Fibroblast of villous mesenchyme (primary cell): Measurements from ENCODE around the gene GABARAPL1. TPM values are rescaled to one million over a fixed set of nuclear protein-coding genes. Genes with fewer than 3 reads are reported as not detected.
"Not testable (repeated sequence)": the region's sequence is repeated elsewhere in the genome, so short reads cannot be mapped to it uniquely, and the experiment has no call there.

Source experiments
- DNase-seq: peaks from one replicate; pipeline ENCODE4 v3.0.0-alpha.2; 2010; ENCODE audit warnings: low read depth
- H3K4me3 ChIP-seq: 2 replicates; pipeline ENCODE4 v1.5.1; 2011; ENCODE audit warnings: low read depth, mild to moderate bottlenecking, low read length
- total RNA-seq: library from RNA; depleted of rRNA; stranded (reverse); fragments of >200 nt; gene quantifications from 2 replicates; pipeline ENCODE4 v1.2.3, GENCODE V29; 2012
- TF ChIP-seq, protein P1 (sequence below): IDR thresholded peaks from 2 replicates; pipeline ENCODE4 v1.5.1; 2012; ENCODE audit warnings: low read depth, mild to moderate bottlenecking, low read length; ENCODE audit not compliant: insufficient read depth

GABARAPL1 gene
- total RNA-seq, 1 donor, result 131 TPM

DNA sequence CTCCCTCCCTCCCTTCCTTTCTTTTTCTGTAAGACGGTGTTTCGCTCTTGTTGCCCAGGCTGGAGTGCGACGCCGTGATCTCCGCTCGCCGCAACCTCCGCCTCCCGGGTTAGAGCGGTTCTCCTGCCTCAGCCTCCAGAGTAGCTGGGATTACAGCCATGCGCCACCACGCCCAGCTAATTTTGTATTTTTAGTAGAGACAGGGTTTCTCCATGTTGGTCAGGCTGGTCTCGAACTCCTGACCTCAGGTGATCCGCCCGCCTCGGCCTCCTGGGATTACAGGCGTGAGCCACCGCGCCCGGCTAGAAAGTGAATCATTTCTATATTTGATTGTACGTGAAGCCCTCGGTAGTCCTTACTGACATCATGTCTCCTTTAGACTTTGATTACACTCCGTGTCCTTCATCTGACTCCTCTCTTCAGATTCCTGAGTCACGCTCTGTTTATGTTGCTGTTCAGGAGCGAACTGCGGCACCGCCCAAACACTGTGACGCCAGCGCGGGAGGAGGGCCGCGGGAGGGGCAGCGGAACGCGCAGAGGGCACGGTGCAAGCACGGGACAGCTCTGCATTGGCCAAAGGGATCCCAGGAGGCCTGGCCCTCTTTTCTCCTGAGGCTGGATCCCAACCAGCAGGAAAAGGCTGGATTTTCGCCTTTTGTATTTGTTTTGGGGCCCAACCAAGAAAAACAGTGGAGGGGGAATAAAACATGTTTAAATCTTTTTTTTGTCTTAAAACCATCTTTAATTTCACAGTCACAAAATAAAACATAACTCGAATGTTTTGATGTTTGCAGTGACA lies 538 bp upstream of the GABARAPL1 start:
- TF ChIP-seq, protein P1, sequence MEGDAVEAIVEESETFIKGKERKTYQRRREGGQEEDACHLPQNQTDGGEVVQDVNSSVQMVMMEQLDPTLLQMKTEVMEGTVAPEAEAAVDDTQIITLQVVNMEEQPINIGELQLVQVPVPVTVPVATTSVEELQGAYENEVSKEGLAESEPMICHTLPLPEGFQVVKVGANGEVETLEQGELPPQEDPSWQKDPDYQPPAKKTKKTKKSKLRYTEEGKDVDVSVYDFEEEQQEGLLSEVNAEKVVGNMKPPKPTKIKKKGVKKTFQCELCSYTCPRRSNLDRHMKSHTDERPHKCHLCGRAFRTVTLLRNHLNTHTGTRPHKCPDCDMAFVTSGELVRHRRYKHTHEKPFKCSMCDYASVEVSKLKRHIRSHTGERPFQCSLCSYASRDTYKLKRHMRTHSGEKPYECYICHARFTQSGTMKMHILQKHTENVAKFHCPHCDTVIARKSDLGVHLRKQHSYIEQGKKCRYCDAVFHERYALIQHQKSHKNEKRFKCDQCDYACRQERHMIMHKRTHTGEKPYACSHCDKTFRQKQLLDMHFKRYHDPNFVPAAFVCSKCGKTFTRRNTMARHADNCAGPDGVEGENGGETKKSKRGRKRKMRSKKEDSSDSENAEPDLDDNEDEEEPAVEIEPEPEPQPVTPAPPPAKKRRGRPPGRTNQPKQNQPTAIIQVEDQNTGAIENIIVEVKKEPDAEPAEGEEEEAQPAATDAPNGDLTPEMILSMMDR, result no peak
- H3K4me3 ChIP-seq, result peak overlapping the region; percentile 91
- peak; percentile 100 for DNase-seq

DNA sequence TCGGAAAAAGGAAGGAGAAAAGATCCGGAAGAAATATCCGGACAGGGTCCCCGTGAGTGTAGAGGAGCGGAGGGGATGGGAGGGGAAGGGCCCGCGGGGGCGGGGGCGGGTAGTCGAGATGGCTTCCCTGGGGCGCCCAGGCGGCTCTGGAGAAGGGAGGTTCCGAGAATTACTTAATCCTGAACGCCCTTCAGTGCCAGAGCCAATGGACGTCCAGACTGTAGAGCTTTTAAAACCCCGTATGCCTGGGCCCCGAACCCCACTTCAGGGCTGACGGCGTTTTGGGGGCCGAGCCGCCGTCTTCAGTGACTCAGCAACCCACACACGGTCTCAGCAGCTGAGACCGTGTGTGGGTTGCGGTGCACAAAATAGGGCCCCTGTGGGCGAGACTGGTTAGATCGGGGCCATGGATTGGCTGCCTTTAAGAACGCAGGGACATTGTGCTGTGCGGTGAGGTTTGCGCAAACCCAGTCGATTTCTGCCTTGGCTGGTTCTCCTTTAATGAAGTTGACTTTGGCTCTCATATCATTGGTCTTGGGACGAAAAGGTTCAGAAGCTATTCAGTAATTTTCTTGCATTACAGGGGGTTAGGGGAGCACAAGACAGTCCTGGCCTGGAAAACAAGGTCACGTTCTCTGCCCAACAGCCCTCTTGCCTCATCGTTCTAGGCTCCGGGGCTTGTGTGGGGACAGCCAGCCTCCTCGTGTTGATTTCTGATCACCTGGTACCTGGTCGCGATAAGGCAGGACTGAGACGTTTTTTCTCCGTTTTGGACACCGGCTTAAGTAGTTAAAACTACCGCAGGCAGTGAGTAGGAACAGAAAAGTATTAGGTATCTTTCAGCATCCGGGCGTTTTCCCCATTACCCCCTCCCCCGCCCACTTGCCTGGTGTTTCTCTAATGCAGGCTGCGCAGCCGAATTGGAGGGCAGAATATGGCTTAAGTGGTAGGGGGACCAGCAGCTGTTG lies 775 bp downstream of the GABARAPL1 start:
- DNase-seq, result peak; percentile 92
- H3K4me3 ChIP-seq, result peak overlapping the region; percentile 91
- TF ChIP-seq, protein P1, result no peak

DNA sequence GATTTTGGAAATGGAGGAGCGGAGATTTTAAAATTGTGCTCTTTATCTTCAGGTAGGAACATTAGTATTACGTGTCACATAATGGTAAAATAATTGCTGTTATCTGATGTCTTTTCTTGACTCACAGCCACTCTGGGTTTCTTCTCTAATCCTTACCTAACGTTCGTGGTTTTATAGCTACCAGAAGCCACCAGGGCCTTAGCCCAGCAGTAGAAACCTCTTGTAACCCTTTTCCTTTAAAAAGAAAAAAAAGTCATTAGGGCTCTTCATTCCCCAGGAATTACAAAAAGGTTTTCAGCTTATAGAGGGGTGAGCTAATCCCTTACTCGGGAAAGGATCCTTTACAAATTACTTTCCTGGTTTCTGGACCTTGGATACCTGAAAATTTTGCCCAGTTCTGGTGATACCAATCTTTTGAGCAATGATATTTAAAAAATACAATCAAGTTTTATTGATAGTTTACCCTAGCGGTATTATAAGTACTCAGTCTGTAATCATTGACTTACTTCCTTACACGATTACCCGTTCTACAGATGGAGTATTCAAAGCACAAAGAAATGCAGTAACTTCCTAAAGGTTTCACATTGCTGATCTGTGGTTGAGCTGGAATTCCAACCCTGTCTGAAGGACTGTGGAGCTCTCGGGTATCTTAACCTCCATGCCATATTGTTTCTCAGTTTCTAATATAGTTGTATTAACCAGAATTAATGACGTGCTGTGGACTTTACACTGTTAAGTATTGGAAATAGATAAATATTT lies 1.6 kb downstream of the GABARAPL1 start:
- TF ChIP-seq, protein P1, result no peak
- H3K4me3 ChIP-seq, result peak overlapping the region; percentile 91
- DNase-seq, result peak; percentile 76

DNA sequence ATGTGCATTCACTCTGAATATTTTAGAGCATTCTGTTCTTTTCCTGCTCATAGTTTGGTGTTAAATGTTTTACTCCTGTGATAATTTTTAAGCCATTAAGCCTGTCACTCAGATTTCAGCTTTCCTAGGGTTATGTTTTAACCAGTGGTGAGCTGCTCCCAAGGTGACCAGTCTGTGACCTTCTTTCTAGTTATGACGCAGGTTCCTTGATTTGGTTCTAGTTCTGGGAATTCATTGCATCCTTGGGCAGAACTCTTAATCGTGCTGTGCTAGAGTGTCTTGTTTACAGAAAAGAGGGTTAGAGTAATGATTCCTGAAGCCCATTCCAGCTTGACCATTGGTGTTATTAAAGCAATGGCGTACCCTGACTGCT lies 2.2 kb downstream of the GABARAPL1 start:
- peak overlapping the region; percentile 91 for H3K4me3 ChIP-seq
- peak; percentile 80 for DNase-seq
- TF ChIP-seq, protein P1, result no peak

DNA sequence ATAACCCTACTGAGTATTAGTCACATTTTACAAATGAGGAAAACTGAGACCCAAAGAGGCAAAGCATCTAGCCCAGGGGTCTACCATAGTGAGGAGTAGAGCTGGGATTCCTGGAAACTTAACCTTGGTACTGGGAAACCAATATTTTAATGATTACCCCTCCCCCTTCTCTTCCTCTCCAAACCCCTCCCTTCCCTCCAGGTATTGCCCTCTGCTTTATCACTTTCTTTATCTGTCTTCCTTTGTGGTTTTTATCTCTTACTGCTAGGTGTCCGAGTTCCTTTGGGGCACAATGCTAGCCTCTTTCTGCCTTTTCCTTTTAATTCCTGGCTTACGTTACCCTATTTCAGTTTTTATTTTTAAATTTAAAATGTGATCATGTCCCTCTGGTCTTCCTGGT lies 2.8 kb downstream of the GABARAPL1 start:
- TF ChIP-seq, protein P1, result no peak
- peak overlapping the region; percentile 91 for H3K4me3 ChIP-seq
- DNase-seq, result no peak

DNA sequence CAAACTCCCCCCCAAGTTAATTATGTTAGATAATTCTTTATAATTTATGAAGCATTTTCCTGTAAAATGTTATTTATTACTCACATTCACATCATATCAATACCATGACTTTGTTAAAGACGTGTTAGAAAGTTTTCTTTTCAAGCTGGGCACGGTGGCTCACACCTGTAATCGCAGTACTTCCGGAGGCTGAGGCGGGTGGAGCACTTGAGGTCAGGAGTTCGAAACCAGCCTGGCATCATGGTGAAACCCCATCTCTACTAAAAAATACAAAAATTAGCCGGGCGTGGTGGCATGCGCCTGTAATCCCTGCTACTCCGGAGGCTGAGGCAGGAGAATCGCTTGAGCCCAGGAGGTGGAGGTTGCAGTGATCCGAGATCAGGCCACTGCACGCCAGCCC lies 3.3 kb downstream of the GABARAPL1 start:
- DNase-seq, H3K4me3 ChIP-seq: not testable (repeated sequence)
